SK-N-SH treated with all-trans-retinoic acid at 6 μM for 48 hours (cell line): ENCODE data around the gene RFC2.
"Not testable (repeated sequence)": the region's sequence is repeated elsewhere in the genome, so short reads cannot be mapped to it uniquely, and the experiment has no call there.

ENCODE experiments used
- ATAC-seq: fragments of 200-7000 bp; cut with Tn5 transposase; 3 replicates; pipeline ENCODE4 v1.9.1; 2020; ENCODE audit warnings: mild to moderate bottlenecking, moderate library complexity
- ARNTL ChIP-seq: fragments of 450-650 bp; formaldehyde crosslinking; IDR thresholded peaks from 2 replicates; pipeline ENCODE4 v1.5.0; 2020; ENCODE audit warnings: low read depth, mild to moderate bottlenecking, moderate library complexity, borderline replicate concordance
- BACH2 ChIP-seq: fragments of 250-450 bp; sonication (Bioruptor Pico); IDR thresholded peaks from 2 replicates; pipeline ENCODE4 v1.9.0; 2021; ENCODE audit warnings: mild to moderate bottlenecking, borderline replicate concordance
- CREB5 ChIP-seq: fragments of 250-450 bp; sonication (Bioruptor Pico); IDR thresholded peaks from 2 replicates; pipeline ENCODE4 v1.5.1; 2020; ENCODE audit warnings: low read depth, mild to moderate bottlenecking, moderate library complexity
- CSDC2 ChIP-seq: fragments of 250-450 bp; sonication (Bioruptor Pico); IDR thresholded peaks from 2 replicates; pipeline ENCODE4 v1.5.0; 2020; ENCODE audit warnings: mild to moderate bottlenecking, moderate library complexity
- ESRRG ChIP-seq: fragments of 250-450 bp; sonication (Bioruptor Pico); IDR thresholded peaks from 2 replicates; pipeline ENCODE4 v1.6.1; 2021; ENCODE audit warnings: mild to moderate bottlenecking
- GLIS3 ChIP-seq: fragments of 250-450 bp; sonication (Bioruptor Pico); IDR thresholded peaks from 2 replicates; pipeline ENCODE4 v1.5.0; 2020; ENCODE audit warnings: mild to moderate bottlenecking, moderate library complexity
- ISL1 ChIP-seq: fragments of 250-450 bp; sonication (Bioruptor Pico); IDR thresholded peaks from 2 replicates; pipeline ENCODE4 v2.1.2; 2022; ENCODE audit warnings: mild to moderate bottlenecking, moderate library complexity
- PATZ1 ChIP-seq: fragments of 250-450 bp; sonication (Bioruptor Pico); IDR thresholded peaks from 2 replicates; pipeline ENCODE4 v1.8.0; 2020; ENCODE audit warnings: mild to moderate bottlenecking, moderate library complexity, borderline replicate concordance
- POU6F1 ChIP-seq: fragments of 250-450 bp; sonication (Bioruptor Pico); IDR thresholded peaks from 2 replicates; pipeline ENCODE4 v1.8.0; 2021; ENCODE audit warnings: low read depth, mild to moderate bottlenecking, moderate library complexity, borderline replicate concordance
- PPARA ChIP-seq: fragments of 250-450 bp; sonication (Bioruptor Pico); IDR thresholded peaks from 2 replicates; pipeline ENCODE4 v1.5.0; 2020; ENCODE audit warnings: mild to moderate bottlenecking, borderline replicate concordance
- TOX ChIP-seq: fragments of 250-450 bp; sonication (Bioruptor Pico); IDR thresholded peaks from 2 replicates; pipeline ENCODE4 v1.8.0; 2021; ENCODE audit warnings: mild to moderate bottlenecking, moderate library complexity, borderline replicate concordance
- TSHZ2 ChIP-seq: fragments of 250-450 bp; sonication (Bioruptor Pico); IDR thresholded peaks from 2 replicates; pipeline ENCODE4 v1.5.0; 2020; ENCODE audit warnings: mild to moderate bottlenecking, moderate library complexity
- ZC3H10 ChIP-seq: fragments of 250-450 bp; sonication (Bioruptor Pico); IDR thresholded peaks from 2 replicates; pipeline ENCODE4 v1.5.1; 2021; ENCODE audit warnings: mild to moderate bottlenecking, moderate library complexity
- ZNF70 ChIP-seq: fragments of 450-650 bp; formaldehyde crosslinking; IDR thresholded peaks from 2 replicates; pipeline ENCODE4 v1.5.0; 2020; ENCODE audit warnings: mild to moderate bottlenecking, moderate library complexity
- ZNF8 ChIP-seq: fragments of 450-650 bp; formaldehyde crosslinking; IDR thresholded peaks from 2 replicates; pipeline ENCODE4 v1.5.0; 2020; ENCODE audit warnings: mild to moderate bottlenecking, moderate library complexity

Gene RFC2

GRCh38 chr7:74262639-74263398 lies 8.6 kb upstream of the RFC2 start (continued):
- TF ChIP-seq CREB5: no peak

- no peak for ATAC-seq
- TF ChIP-seq ZNF70 (CRISPR knock-in tag) (no peak), ZC3H10 (no peak), POU6F1 (no peak), ARNTL (no peak), ISL1 (no peak), ESRRG (CRISPR knock-in tag) (no peak), CREB5 (no peak)
Measured at GRCh38 chr7:74258639-74259038, 4.4 kb upstream of the RFC2 start.

- no peak for TF ChIP-seq ISL1
- TF ChIP-seq GLIS3 (CRISPR knock-in tag): no peak
- TF ChIP-seq TSHZ2 (CRISPR knock-in tag): no peak
- no peak for TF ChIP-seq TOX (CRISPR knock-in tag)
- TF ChIP-seq, all 23 proteins: peak for 0
- ATAC-seq: no peak
Measured at GRCh38 chr7:74256491-74257408, 2.6 kb upstream of the RFC2 start.

GRCh38 chr7:74255461-74255860 lies 1.3 kb upstream of the RFC2 start:
- ATAC-seq: not testable (repeated sequence)

- peak; percentile 1; the same call in 1 of the 3 replicates for ATAC-seq
- no peak for TF ChIP-seq PATZ1
- TF ChIP-seq PPARA (CRISPR knock-in tag): no peak
- no peak for TF ChIP-seq CSDC2
- no peak for TF ChIP-seq ZC3H10
- no peak for TF ChIP-seq ARNTL
- no peak for TF ChIP-seq TOX (CRISPR knock-in tag)
- no peak for TF ChIP-seq ZNF8 (CRISPR knock-in tag)
- no peak for TF ChIP-seq BACH2 (CRISPR knock-in tag)
- TF ChIP-seq TSHZ2 (CRISPR knock-in tag): 0 out of 2 replicates have a peak, but pooled peaks have one; percentile 11
Measured at GRCh38 chr7:74254858-74255379, 720 bp upstream of the RFC2 start.
